Measurements from ENCODE around the gene CERS5. TPM values are rescaled to one million over a fixed set of nuclear protein-coding genes. Genes with fewer than 3 reads are reported as not detected.

Gene CERS5
- total RNA-seq, 1 experiment from 2014 or later, result 58.1 TPM

- TF ChIP-seq CTCF (IDR thresholded peaks at IDR 0.05; ENCODE audit: unreplicated experiment), result no peak
- Mint-ChIP-seq H3K4me3 (ENCODE audit: unreplicated experiment) (no peak overlapping the region), H3K36me3 (ENCODE audit: insufficient read depth, unreplicated experiment) (peaks cover 53% of the 10 kb centered on the region), H3K27ac (ENCODE audit: low read depth, unreplicated experiment) (no peak overlapping the region), H3K27me3 (ENCODE audit: insufficient read depth, unreplicated experiment) (no peaks in the 10 kb centered on the region), H3K9me3 (ENCODE audit: unreplicated experiment) (no peaks in the 10 kb centered on the region), H3K4me1 (ENCODE audit: insufficient read depth, unreplicated experiment) (peaks cover 7% of the 10 kb centered on the region)
- no peak for DNase-seq (ENCODE audit: unreplicated experiment)
- POLR2A ChIA-PET, result no interaction called here
- intact Hi-C loops (cut with micrococcal nuclease), result no loop called here
- CTCF ChIA-PET, result no interaction called here
- no TSS peak for BruUV-seq (replicated peaks)
Measured at GRCh38 chr12:50192908-50193307, 25.7 kb upstream of the CERS5 start.

- no peak overlapping the region for H3K27ac Mint-ChIP-seq (ENCODE audit: low read depth, unreplicated experiment)
- intact Hi-C loops (cut with micrococcal nuclease), result no loop called here
- TF ChIP-seq CTCF (IDR thresholded peaks at IDR 0.05; ENCODE audit: unreplicated experiment), result no peak
- H3K4me3 Mint-ChIP-seq (ENCODE audit: unreplicated experiment), result no peak overlapping the region
- CTCF ChIA-PET, result no interaction called here
- no peaks in the 10 kb centered on the region for H3K27me3 Mint-ChIP-seq (ENCODE audit: insufficient read depth, unreplicated experiment)
- H3K4me1 Mint-ChIP-seq (ENCODE audit: insufficient read depth, unreplicated experiment), result peaks cover 11% of the 10 kb centered on the region
- no peaks in the 10 kb centered on the region for H3K9me3 Mint-ChIP-seq (ENCODE audit: unreplicated experiment)
- BruUV-seq (replicated peaks), result no TSS peak
- peaks cover 53% of the 10 kb centered on the region for H3K36me3 Mint-ChIP-seq (ENCODE audit: insufficient read depth, unreplicated experiment)
- DNase-seq (ENCODE audit: unreplicated experiment), result no peak
- POLR2A ChIA-PET, result no interaction called here
Measured at GRCh38 chr12:50192236-50192635, 25.1 kb upstream of the CERS5 start.

GRCh38 chr12:50190859-50191258, 23.7 kb upstream of the CERS5 start:
- no peak overlapping the region for H3K27ac Mint-ChIP-seq (ENCODE audit: low read depth, unreplicated experiment)

DNA sequence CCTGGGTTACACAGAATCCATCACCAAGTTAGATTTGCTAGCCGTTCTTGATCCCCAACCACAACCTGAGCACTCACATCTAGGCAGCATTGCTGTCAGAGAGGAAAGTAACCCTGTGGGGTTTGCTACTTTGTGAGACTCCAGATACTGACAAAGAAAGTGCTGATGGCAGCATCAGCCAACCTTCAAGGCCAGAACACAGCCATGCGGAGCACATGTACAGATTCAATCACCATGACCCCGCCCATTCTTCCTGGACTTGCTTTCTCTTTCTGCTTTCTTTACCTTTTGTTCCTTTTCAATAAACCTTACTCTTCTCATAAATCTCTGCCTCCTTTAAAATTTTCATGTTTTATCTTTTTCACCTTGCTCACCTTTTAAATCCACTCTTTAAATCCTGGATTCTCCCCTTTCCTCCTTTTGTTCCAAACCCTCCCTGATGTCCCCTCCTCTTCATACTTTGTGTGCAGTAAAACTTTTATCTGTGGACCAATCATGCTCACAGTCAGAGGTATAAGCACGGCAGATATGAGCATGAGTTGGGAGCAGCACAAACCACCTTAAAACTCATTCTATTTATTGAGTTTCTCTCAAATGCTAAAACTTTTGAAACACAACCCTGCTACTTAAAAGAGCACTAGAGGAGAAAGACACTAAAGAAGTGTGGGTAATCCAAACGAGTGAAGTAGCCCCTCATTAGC, 21.9 kb upstream of the CERS5 start:
- H3K9me3 Mint-ChIP-seq (ENCODE audit: unreplicated experiment), result no peaks in the 10 kb centered on the region
- H3K27me3 Mint-ChIP-seq (ENCODE audit: insufficient read depth, unreplicated experiment), result no peaks in the 10 kb centered on the region
- H3K4me1 Mint-ChIP-seq (ENCODE audit: insufficient read depth, unreplicated experiment), result peaks cover 33% of the 10 kb centered on the region
- no peak for TF ChIP-seq CTCF (IDR thresholded peaks at IDR 0.05; ENCODE audit: unreplicated experiment)
- no TSS peak for BruUV-seq (replicated peaks)
- no peak overlapping the region for H3K4me3 Mint-ChIP-seq (ENCODE audit: unreplicated experiment)
- no peak overlapping the region for H3K27ac Mint-ChIP-seq (ENCODE audit: low read depth, unreplicated experiment)
- intact Hi-C loops (cut with micrococcal nuclease), result no loop called here
- POLR2A ChIA-PET, result no interaction called here
- CTCF ChIA-PET, result interaction anchor here (0.6 kb wide), 1 partner anchor 94 kb away, joined by 3 read pairs; no protein-coding TSS in a partner anchor
- DNase-seq (ENCODE audit: unreplicated experiment), result no peak
- H3K36me3 Mint-ChIP-seq (ENCODE audit: insufficient read depth, unreplicated experiment), result peaks cover 38% of the 10 kb centered on the region

More at GRCh38 chr12:50190859-50191258, 23.7 kb upstream of the CERS5 start:
- Mint-ChIP-seq H3K27me3 (ENCODE audit: insufficient read depth, unreplicated experiment) (no peaks in the 10 kb centered on the region), H3K4me3 (ENCODE audit: unreplicated experiment) (no peak overlapping the region), H3K4me1 (ENCODE audit: insufficient read depth, unreplicated experiment) (peaks cover 23% of the 10 kb centered on the region), H3K36me3 (ENCODE audit: insufficient read depth, unreplicated experiment) (peaks cover 46% of the 10 kb centered on the region), H3K9me3 (ENCODE audit: unreplicated experiment) (no peaks in the 10 kb centered on the region)
- intact Hi-C loops (cut with micrococcal nuclease), result no loop called here
- POLR2A ChIA-PET, result interaction anchor here (0.6 kb wide), 1 partner anchor 50 kb away, joined by 3 read pairs; no protein-coding TSS in a partner anchor
- DNase-seq (ENCODE audit: unreplicated experiment), result no peak
- BruUV-seq (replicated peaks), result no TSS peak
- CTCF ChIA-PET, result no interaction called here
- TF ChIP-seq CTCF (IDR thresholded peaks at IDR 0.05; ENCODE audit: unreplicated experiment), result no peak
